Osteoblast (primary cell): Measurements from ENCODE around the gene PLEKHG4B. TPM values are rescaled to one million over a fixed set of nuclear protein-coding genes. Genes with fewer than 3 reads are reported as not detected.
"Not testable (repeated sequence)": the region's sequence is repeated elsewhere in the genome, so short reads cannot be mapped to it uniquely, and the experiment has no call there.

Experiments
- DNase-seq: peaks from one replicate; pipeline ENCODE4 v3.0.0; 2011; ENCODE audit warnings: low spot score, mixed read lengths; ENCODE audit not compliant: insufficient read length; ENCODE audit errors: missing footprints
- H2AFZ ChIP-seq: 2 replicates; pipeline ENCODE4 v1.6.0; 2011; ENCODE audit warnings: mild to moderate bottlenecking, low read length
- H3K27ac ChIP-seq: 2 replicates; pipeline ENCODE4 v1.5.1; 2011; ENCODE audit warnings: mild to moderate bottlenecking, low read depth, low read length, moderate library complexity
- H3K27me3 ChIP-seq: 2 replicates; pipeline ENCODE4 v1.6.0; 2012; ENCODE audit warnings: mild to moderate bottlenecking, control low read depth, inconsistent platforms, low read length, moderate library complexity; ENCODE audit not compliant: insufficient read depth
- H3K36me3 ChIP-seq: 2 replicates; pipeline ENCODE4 v1.5.1; 2011; ENCODE audit warnings: mild to moderate bottlenecking, low read length, control low read depth, moderate library complexity; ENCODE audit not compliant: insufficient read depth
- H3K4me1 ChIP-seq: 2 replicates; pipeline ENCODE4 v1.5.1; 2011; ENCODE audit warnings: mild to moderate bottlenecking, low read length, control low read depth, moderate library complexity; ENCODE audit not compliant: insufficient read depth
- H3K4me2 ChIP-seq: 2 replicates; pipeline ENCODE4 v1.6.0; 2011; ENCODE audit warnings: mild to moderate bottlenecking, low read length; ENCODE audit not compliant: insufficient read depth
- H3K4me3 ChIP-seq: fragments of 200-600 bp; sonication (generic); 3 replicates; pipeline ENCODE4 v1.5.1; 2012; ENCODE audit warnings: mild to moderate bottlenecking, low read length, inconsistent platforms; ENCODE audit not compliant: insufficient read depth
- H3K79me2 ChIP-seq: 2 replicates; pipeline ENCODE4 v1.6.0; 2012; ENCODE audit warnings: mild to moderate bottlenecking, low read length, control low read depth, inconsistent platforms; ENCODE audit not compliant: insufficient read depth
- H3K9me3 ChIP-seq: 2 replicates; pipeline ENCODE4 v1.5.1; 2011; ENCODE audit warnings: low read depth, low read length, control low read depth
- H4K20me1 ChIP-seq: 2 replicates; pipeline ENCODE4 v1.6.0; 2012; ENCODE audit warnings: mild to moderate bottlenecking, low read length, control low read depth; ENCODE audit not compliant: insufficient read depth
- CTCF ChIP-seq: IDR thresholded peaks from 2 replicates; pipeline ENCODE4 v1.5.1; 2011; ENCODE audit warnings: mild to moderate bottlenecking, low read depth, low read length, moderate library complexity; ENCODE audit errors: extremely low read depth
- total RNA-seq: library from RNA; depleted of rRNA; stranded (reverse); fragments of >200 nt; gene quantifications from 2 replicates; pipeline ENCODE4 v1.2.3, GENCODE V29; 2012

The PLEKHG4B gene
- total RNA-seq, 1 donor: 0.36 TPM

- H3K36me3 ChIP-seq, H3K9me3 ChIP-seq, H3K27me3 ChIP-seq: not testable (repeated sequence)
- H3K79me2 ChIP-seq: peaks cover 72% of the 10 kb centered on the region
- H2AFZ ChIP-seq: peak within 1 kb of the TSS; percentile 91
- DNase-seq: peak; percentile 100
- peak within 1 kb of the TSS; percentile 99 for H3K4me2 ChIP-seq
- peak; percentile 34 for TF ChIP-seq CTCF
- peaks cover 29% of the 10 kb centered on the region for H4K20me1 ChIP-seq
- H3K27ac ChIP-seq: peak within 1 kb of the TSS; percentile 82
- H3K4me3 ChIP-seq: peak within 1 kb of the TSS; percentile 95
- H3K4me1 ChIP-seq: peaks cover 23% of the 10 kb centered on the region
Observed at GRCh38 chr5:217494-218456, 125.8 kb downstream of the PLEKHG4B start, which contains the start of the genes CCDC127 and SDHA. TSS of gene CCDC127 (minus strand) at chr5:218153. CDS start at chr5:216849, 1,304 bp downstream. TSS of gene SDHA (plus strand) at chr5:218320. CDS start at chr5:218356, 36 bp downstream.

- Histone ChIP-seq H3K4me1 (peaks cover 28% of the 10 kb centered on the region), H4K20me1 (peaks cover 34% of the 10 kb centered on the region), H3K79me2 (peaks cover 76% of the 10 kb centered on the region), H2AFZ (peak overlapping the region; percentile 75), H3K27ac (peak overlapping the region; percentile 80), H3K4me2 (peak overlapping the region; percentile 99), H3K4me3 (peak overlapping the region; percentile 95), H3K27me3 (no peaks in the 10 kb centered on the region), H3K36me3 (peaks cover 5% of the 10 kb centered on the region), H3K9me3 (no peaks in the 10 kb centered on the region)
- no peak for TF ChIP-seq CTCF
- no peak for DNase-seq
Observed at GRCh38 chr5:218457-219291, 126.7 kb downstream of the PLEKHG4B start.

GRCh38 chr5:219460-219863 is 127.5 kb downstream of the PLEKHG4B start:
- Histone ChIP-seq H3K4me2 (peak overlapping the region; percentile 99), H3K36me3 (peaks cover 4% of the 10 kb centered on the region), H4K20me1 (peaks cover 40% of the 10 kb centered on the region), H3K79me2 (peaks cover 76% of the 10 kb centered on the region), H3K9me3 (no peaks in the 10 kb centered on the region), H3K4me3 (peak overlapping the region; percentile 95), H3K27ac (peak overlapping the region; percentile 80), H2AFZ (no peak overlapping the region), H3K4me1 (peaks cover 28% of the 10 kb centered on the region), H3K27me3 (no peaks in the 10 kb centered on the region)
- no peak for TF ChIP-seq CTCF
- no peak for DNase-seq
